ENCODE measurements around the gene BMAL1.
"Not testable (repeated sequence)": the region's sequence is repeated elsewhere in the genome, so short reads cannot be mapped to it uniquely, and the experiment has no call there.

The BMAL1 gene

DNA sequence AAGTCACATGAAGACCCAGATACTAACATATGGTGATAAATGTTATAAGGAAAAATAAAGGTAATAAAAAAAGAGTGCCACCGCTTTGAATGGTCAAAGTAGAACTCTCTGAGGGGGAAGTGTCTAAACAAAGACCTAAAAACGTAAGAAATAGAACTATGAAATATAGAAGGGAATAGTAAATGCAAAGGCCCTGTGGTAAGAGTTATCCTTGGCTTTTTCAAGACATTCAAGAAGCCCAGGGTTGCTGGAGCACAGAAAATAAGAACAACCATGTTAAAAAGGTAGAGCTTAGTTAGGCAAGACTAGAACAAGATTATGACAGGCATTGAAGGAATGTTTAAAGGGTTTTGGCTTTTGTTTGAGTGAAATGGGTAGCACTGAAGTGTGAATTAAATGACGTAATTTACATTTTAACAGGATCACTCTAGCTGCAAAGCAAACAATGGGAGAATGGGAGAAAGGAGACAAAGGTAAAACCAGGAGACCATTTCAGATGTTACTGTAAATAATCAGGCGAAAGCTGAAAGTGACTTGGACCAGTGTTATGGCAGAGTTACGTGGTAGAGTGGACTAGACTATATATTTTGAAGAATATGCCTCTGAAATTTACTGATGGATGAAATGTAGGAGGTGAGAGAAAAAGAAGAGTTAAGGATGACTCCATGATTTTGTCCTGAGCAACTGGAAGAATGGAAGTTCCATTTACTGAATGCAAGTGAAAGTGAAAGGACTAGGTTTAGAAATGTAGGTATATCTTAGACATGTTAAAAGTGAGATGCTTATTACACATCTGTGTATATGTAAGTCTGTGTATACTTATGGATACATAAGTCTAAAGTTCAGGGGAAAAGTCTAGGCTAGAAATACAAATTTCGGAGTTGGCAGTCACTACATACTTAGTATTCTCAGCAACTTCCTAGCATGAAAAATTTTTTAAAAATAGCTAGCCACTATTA, 156.9 kb downstream of the BMAL1 start:
- H3K4me3 ChIP-seq (ENCODE audit: low read length), result no peak overlapping the region
- no peak for DNase-seq (ENCODE audit: low read depth)
- TF ChIP-seq, protein P1, sequence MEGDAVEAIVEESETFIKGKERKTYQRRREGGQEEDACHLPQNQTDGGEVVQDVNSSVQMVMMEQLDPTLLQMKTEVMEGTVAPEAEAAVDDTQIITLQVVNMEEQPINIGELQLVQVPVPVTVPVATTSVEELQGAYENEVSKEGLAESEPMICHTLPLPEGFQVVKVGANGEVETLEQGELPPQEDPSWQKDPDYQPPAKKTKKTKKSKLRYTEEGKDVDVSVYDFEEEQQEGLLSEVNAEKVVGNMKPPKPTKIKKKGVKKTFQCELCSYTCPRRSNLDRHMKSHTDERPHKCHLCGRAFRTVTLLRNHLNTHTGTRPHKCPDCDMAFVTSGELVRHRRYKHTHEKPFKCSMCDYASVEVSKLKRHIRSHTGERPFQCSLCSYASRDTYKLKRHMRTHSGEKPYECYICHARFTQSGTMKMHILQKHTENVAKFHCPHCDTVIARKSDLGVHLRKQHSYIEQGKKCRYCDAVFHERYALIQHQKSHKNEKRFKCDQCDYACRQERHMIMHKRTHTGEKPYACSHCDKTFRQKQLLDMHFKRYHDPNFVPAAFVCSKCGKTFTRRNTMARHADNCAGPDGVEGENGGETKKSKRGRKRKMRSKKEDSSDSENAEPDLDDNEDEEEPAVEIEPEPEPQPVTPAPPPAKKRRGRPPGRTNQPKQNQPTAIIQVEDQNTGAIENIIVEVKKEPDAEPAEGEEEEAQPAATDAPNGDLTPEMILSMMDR (conservative IDR thresholded peaks at IDR 0.05; ENCODE audit: low read depth, low read length), result no peak

DNA sequence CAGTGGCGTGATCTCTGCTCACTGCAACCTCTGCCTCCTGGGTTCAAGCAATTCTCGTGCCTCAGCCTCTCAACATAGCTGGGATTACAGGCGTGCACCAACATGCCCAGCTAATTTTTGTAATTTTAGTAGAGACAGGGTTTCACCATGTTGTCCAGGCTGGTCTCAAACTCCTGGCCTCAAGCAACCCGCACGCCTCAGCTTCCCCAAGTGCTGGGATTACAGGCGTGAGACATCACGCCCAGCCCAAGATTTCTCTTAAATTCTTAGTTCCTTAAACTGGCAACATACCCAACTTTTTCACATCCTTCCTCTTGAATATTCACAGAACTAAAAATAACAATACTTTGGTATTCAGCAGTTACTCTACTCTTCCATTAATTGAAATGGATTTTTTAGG, 159.2 kb downstream of the BMAL1 start:
- not testable (repeated sequence) for DNase-seq (ENCODE audit: low read depth); H3K4me3 ChIP-seq (ENCODE audit: low read length)
